NCI-H345 (cell line): Measurements from ENCODE around the gene CCDC86.
"Not testable (repeated sequence)": the region's sequence is repeated elsewhere in the genome, so short reads cannot be mapped to it uniquely, and the experiment has no call there.

Experiments used
- DNase-seq: peaks from one replicate; lab custom pipeline; 2025; lab: John Stamatoyannopoulos, UW

The CCDC86 gene

GRCh38 chr11:60841797-60842667, at the start of gene CCDC86:
TSS of gene CCDC86 (plus strand) at chr11:60842113. CDS start at chr11:60842125, 12 bp downstream.
- peak; percentile 94 for DNase-seq

GRCh38 chr11:60792521-60792920, 49.4 kb upstream of the CCDC86 start:
- no peak for DNase-seq

GRCh38 chr11:60795291-60795690, 46.6 kb upstream of the CCDC86 start:
- DNase-seq = no peak

GRCh38 chr11:60797846-60798630, 43.9 kb upstream of the CCDC86 start:
- DNase-seq = no peak

- no peak for DNase-seq
Observed at GRCh38 chr11:60798631-60799030, 43.3 kb upstream of the CCDC86 start.

GRCh38 chr11:60801194-60801593, 40.7 kb upstream of the CCDC86 start:
- DNase-seq = no peak

GRCh38 chr11:60803273-60803936, 38.5 kb upstream of the CCDC86 start:
- DNase-seq = no peak

GRCh38 chr11:60809249-60809648, 32.7 kb upstream of the CCDC86 start:
- no peak for DNase-seq

GRCh38 chr11:60809691-60810090, 32.2 kb upstream of the CCDC86 start:
- no peak for DNase-seq

- no peak for DNase-seq
Observed at GRCh38 chr11:60810151-60810550, 31.8 kb upstream of the CCDC86 start.

GRCh38 chr11:60810569-60810968, 31.3 kb upstream of the CCDC86 start:
- DNase-seq = no peak

- no peak for DNase-seq
Observed at GRCh38 chr11:60813324-60813723, 28.6 kb upstream of the CCDC86 start.

- no peak for DNase-seq
Observed at GRCh38 chr11:60814112-60814511, 27.8 kb upstream of the CCDC86 start.

- DNase-seq = no peak
Observed at GRCh38 chr11:60816590-60817157, 25.2 kb upstream of the CCDC86 start.

GRCh38 chr11:60818057-60818456, 23.9 kb upstream of the CCDC86 start:
- no peak for DNase-seq

GRCh38 chr11:60821827-60822599, 19.9 kb upstream of the CCDC86 start:
- DNase-seq = no peak

- not testable (repeated sequence) for DNase-seq
Observed at GRCh38 chr11:60823745-60824306, 18.1 kb upstream of the CCDC86 start.

GRCh38 chr11:60825118-60825517, 16.8 kb upstream of the CCDC86 start:
- DNase-seq = no peak

GRCh38 chr11:60825790-60826189, 16.1 kb upstream of the CCDC86 start:
- no peak for DNase-seq

- no peak for DNase-seq
Observed at GRCh38 chr11:60830478-60831142, 11.3 kb upstream of the CCDC86 start.

GRCh38 chr11:60831143-60831500, 10.8 kb upstream of the CCDC86 start:
- DNase-seq = peak; percentile 86
